Dendritic cell treated with granulocyte-macrophage colony-stimulating factor and Interleukin-4, amounts not matched to agents 40 ng/mL and 50 ng/mL, for 4 days (primary cell): ENCODE results near the gene TTLL11.

Experiments
- H3K27ac Mint-ChIP-seq: one replicate; pipeline ENCODE4 v1.8.0; 2022; ENCODE audit warnings: mild to moderate bottlenecking, mixed read lengths
- H3K27me3 Mint-ChIP-seq: one replicate; pipeline ENCODE4 v1.8.0; 2022; ENCODE audit warnings: mild to moderate bottlenecking, mixed read lengths
- H3K36me3 Mint-ChIP-seq: one replicate; pipeline ENCODE4 v1.8.0; 2022; ENCODE audit warnings: low read depth, mixed read lengths
- H3K4me1 Mint-ChIP-seq: one replicate; pipeline ENCODE4 v1.8.0; 2022; ENCODE audit warnings: low read depth, mixed read lengths
- H3K4me3 Mint-ChIP-seq: one replicate; pipeline ENCODE4 v1.8.0; 2022; ENCODE audit warnings: mild to moderate bottlenecking, moderate library complexity, mixed read lengths
- H3K9me3 Mint-ChIP-seq: one replicate; pipeline ENCODE4 v1.8.0; 2022; ENCODE audit warnings: mixed read lengths
- intact Hi-C: fragments of 100-400 bp; cut with micrococcal nuclease; formaldehyde crosslinking; loops from one replicate; pipeline ENCODE4 v1.15.0; 2022

TTLL11 gene

DNA sequence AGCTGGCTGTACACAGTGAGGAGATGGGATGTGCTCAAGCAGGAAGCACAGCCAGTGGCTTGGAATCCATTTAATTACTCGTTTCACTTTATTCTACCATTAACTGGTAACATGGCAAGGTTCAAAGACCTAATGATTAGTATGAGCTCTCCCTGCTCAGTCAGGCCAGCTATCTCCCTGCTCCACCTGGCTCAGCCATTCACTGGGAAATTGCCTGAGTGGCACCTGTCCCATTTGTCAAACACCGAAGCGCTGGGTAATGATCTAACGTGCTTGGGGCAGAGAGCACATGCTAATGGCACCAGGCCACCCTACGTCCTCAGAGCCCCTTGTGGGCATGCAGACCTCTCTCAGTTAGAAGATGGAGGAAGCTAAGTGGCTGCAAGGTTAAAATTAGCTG lies 162.2 kb downstream of the TTLL11 start:
- Mint-ChIP-seq H3K4me3 (no peak overlapping the region), H3K27ac (no peak overlapping the region), H3K36me3 (peaks cover 5% of the 10 kb centered on the region), H3K4me1 (no peaks in the 10 kb centered on the region), H3K9me3 (no peaks in the 10 kb centered on the region), H3K27me3 (peaks cover 2% of the 10 kb centered on the region)
- intact Hi-C loops = no loop called here

DNA sequence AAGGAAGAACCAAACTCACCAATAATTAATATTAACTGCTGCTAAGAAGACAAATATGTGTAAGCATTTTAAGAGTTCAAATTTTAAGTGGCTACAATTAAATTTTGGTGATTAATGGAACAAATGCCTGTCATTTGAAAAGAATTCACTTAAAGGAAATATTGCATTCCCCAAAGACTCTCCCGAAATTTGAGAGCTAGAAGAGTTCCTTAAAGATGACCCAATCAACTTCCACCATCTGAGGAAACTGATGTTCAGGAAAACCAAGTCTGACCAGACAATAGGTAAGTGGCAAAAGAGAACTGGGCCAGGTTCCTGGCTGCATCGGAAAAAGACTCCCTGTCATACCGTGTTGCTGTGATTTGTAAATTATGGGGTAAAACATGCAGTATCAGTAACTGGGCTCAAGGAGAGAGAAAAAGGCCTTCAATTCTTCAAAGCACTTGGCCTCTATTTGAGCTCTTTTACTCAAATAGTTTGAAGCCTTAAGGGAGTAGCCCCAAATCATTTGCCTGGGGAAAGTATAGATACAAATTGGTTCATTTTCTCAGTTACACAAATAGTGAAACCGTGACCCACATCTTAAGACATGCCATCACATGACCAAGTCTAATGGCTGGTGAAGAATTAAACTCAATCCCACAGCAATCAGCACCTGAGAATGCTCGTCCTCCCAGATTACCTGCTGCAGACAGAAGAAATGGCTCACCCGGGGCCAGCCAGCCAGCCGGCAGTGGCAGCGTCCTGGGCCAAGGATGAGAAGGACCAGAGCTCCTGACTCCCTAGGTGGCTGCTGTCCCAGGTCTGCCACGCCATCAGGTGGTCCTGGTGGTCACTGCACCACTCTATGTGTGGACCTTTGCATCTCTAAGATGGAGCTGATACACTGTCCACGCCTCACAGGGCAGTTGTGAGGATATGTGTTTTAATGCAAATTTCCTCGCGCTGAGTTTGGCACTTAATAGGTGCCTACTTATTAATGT lies 162.9 kb downstream of the TTLL11 start:
- H3K4me1 Mint-ChIP-seq = no peaks in the 10 kb centered on the region
- peaks cover 2% of the 10 kb centered on the region for H3K27me3 Mint-ChIP-seq
- peaks cover 5% of the 10 kb centered on the region for H3K36me3 Mint-ChIP-seq
- H3K27ac Mint-ChIP-seq = no peak overlapping the region
- no peak overlapping the region for H3K4me3 Mint-ChIP-seq
- intact Hi-C loops = no loop called here
- H3K9me3 Mint-ChIP-seq = no peaks in the 10 kb centered on the region

DNA sequence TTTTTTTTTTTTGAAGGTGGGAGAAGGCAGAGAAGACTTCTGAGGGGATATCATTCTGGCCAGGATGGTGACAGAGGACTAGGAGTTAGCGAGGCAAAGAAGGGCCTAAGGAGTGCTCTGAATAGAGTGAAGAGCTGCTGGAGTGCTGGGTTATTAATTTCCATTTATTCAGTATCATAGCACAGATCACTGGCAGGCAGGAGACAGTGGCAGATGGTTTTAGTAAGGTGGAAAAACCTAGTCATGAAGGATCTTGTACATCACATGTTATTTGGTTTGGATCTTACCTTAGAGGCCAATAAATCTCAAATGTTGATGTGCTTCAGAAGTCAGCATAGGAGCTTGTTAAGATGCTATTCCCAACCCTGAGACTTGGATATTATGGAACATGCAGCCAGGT lies 165.5 kb downstream of the TTLL11 start:
- no peak overlapping the region for H3K27ac Mint-ChIP-seq
- H3K9me3 Mint-ChIP-seq = no peaks in the 10 kb centered on the region
- H3K4me3 Mint-ChIP-seq = no peak overlapping the region
- no peaks in the 10 kb centered on the region for H3K4me1 Mint-ChIP-seq
- H3K36me3 Mint-ChIP-seq = peaks cover 5% of the 10 kb centered on the region
- intact Hi-C loops = no loop called here
- H3K27me3 Mint-ChIP-seq = no peaks in the 10 kb centered on the region

DNA sequence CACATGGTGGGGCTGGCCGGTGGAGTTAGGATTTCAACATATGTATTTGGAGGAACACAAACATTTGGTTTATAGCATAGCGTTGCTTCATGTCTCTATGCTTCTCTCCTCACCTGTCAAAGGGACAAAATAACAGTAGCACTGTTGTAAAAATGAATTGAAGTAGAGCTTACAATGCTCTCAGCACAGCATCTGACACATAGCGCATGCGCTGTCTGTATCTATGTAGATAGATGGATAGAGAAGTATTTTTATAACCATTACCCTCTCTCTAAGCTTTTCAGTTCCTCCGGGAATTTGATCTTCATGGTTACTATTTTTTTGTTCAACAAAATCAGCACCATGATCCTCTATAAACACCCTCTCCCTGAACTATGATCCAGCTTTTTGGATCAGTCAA lies 166.0 kb downstream of the TTLL11 start:
- no peaks in the 10 kb centered on the region for H3K4me1 Mint-ChIP-seq
- no peaks in the 10 kb centered on the region for H3K27me3 Mint-ChIP-seq
- no peak overlapping the region for H3K27ac Mint-ChIP-seq
- no peaks in the 10 kb centered on the region for H3K9me3 Mint-ChIP-seq
- peaks cover 5% of the 10 kb centered on the region for H3K36me3 Mint-ChIP-seq
- no peak overlapping the region for H3K4me3 Mint-ChIP-seq
- intact Hi-C loops = no loop called here

DNA sequence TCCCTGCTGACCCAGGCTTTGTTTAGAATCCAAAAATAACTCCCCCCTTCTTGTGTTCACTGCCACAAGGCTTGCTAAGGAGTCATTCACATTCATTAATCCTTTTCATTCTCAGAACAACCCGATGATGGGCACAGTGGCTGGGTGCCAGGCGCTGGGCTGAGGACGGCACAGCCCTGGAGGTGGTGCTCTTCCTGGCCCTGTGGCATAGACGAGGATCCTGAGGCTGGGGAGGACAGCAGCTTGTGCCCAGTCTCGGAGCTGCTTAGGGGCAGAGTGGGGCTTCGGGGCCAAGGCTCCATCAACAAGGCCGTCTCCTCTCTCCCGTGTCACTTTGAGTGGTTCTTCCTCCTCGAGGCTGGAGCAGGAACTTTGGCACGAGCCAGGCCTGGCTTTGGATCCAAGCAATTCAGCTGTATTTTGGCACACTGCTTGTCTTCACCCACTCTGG lies 166.7 kb downstream of the TTLL11 start:
- Mint-ChIP-seq H3K36me3 (peaks cover 5% of the 10 kb centered on the region), H3K4me1 (no peaks in the 10 kb centered on the region), H3K27me3 (no peaks in the 10 kb centered on the region), H3K9me3 (no peaks in the 10 kb centered on the region), H3K4me3 (no peak overlapping the region), H3K27ac (no peak overlapping the region)
- intact Hi-C loops = no loop called here

DNA sequence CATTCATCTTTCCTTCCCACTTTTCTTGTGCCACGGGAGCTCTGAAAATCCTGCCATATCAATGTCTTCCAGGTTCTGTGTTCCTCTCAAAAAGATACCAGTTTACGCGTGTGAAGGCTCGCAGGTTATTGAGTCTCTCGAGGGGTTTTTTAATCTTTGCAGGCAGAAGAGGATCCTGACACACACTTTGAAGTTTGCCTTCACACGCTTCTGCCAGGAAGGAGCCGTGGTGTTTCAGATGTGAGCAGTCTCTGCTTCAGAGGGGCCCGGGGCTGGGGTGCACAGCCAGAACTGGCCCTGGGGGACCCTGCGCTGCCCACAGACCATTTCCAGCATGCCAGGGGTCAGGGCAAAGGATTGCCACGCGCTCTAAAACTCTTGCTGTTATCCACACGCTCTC lies 167.2 kb downstream of the TTLL11 start:
- H3K4me1 Mint-ChIP-seq = no peaks in the 10 kb centered on the region
- H3K27ac Mint-ChIP-seq = no peak overlapping the region

DNA sequence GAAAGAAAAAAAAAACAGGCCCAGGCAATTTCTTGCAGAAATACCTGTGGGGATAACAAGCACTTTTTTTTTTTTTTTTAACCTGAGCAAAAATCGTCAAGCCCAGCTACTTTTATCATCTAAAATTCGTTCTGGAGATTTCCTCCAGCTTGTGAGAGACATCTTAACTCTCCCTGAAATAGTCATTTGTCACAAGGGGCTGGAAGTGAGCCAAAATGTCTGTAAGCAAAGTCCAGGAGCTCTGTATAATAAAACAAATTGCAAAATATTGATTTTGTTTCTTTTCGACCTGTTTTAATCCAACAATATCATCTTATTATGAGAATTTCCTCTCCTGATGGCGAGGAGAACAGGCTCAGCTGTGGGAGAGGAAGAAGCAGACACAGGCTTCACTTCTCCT lies 168.4 kb downstream of the TTLL11 start:
- no peak overlapping the region for H3K27ac Mint-ChIP-seq
- intact Hi-C loops = no loop called here

More for the DNA sequence above, 167.2 kb downstream of the TTLL11 start:
- intact Hi-C loops = no loop called here
- Mint-ChIP-seq H3K9me3 (no peaks in the 10 kb centered on the region), H3K4me3 (no peak overlapping the region), H3K36me3 (peaks cover 5% of the 10 kb centered on the region), H3K27me3 (no peaks in the 10 kb centered on the region)

DNA sequence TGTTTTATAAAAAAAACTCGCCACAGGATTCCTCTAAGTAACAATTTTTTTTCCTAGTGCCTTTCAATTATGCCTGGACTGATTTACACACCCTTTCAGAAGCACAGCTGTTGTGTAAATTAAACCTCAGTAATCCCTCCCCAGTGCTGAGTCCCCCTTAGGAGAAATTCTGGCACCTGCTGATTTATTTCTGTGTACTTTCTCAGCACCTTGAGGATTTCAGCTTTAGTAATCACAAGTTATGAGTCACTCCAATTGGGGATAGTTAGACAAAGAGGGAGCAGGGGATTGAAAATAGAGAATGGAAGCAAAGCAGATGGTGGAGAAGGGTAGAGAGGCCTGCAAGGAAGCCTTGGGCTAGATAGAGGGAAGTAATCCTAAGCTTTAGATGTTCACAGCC lies 171.7 kb downstream of the TTLL11 start:
- Mint-ChIP-seq H3K9me3 (no peaks in the 10 kb centered on the region), H3K4me3 (no peak overlapping the region), H3K36me3 (peaks cover 5% of the 10 kb centered on the region), H3K4me1 (no peaks in the 10 kb centered on the region), H3K27me3 (no peaks in the 10 kb centered on the region), H3K27ac (no peak overlapping the region)
- intact Hi-C loops = no loop called here

More for the DNA sequence above, 168.4 kb downstream of the TTLL11 start:
- Mint-ChIP-seq H3K36me3 (peaks cover 5% of the 10 kb centered on the region), H3K27me3 (no peaks in the 10 kb centered on the region), H3K9me3 (no peaks in the 10 kb centered on the region), H3K4me3 (no peak overlapping the region), H3K4me1 (no peaks in the 10 kb centered on the region)

DNA sequence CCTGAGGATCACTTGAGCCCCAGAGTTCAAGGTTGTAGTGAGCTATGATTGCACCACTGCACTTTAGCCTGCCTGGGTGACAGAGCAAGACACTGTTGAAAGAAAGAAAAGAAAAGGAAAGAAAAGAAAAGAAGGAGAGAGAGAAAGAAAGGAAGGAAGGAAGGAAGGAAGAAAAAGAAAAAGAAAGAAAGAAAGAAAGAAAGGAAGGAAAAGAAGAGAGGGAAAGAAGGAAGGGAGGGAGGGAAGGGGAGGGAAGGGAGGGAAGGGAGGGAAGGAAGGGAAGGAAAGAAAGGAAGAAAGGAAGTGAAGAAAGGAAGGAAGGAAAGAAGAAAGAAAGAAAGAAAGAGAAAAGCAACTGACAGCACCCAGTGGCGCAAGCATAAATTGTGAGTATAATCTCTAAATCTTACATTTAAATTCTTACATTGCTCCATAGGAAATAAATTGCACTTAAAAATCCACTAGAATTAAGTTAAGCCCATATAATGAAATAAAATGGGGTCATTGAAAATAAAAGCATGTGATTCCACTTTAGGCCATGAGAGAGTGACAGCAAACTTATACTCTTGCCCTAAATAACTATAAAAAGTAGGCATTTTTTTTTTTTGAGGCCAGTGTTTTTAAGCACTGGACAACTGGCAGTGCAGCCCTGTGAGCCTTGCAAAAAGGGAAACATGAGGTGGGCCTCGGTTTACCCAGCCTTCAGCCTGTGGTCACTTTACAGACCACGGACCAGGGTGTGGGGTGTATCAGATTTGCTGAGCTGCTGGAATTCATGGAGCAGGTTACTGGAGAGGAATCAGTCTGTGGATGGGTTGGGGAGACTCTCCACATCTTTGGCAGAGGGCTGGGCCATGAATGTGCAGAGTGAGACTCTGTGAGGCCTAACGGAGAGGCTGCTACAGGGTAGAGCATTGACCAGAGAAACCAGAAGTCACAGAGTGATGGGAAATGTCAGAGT lies 175.5 kb downstream of the TTLL11 start:
- Mint-ChIP-seq H3K4me3 (no peak overlapping the region), H3K36me3 (no peaks in the 10 kb centered on the region), H3K4me1 (peaks cover 6% of the 10 kb centered on the region), H3K9me3 (no peaks in the 10 kb centered on the region), H3K27ac (no peak overlapping the region), H3K27me3 (no peaks in the 10 kb centered on the region)
- intact Hi-C loops = no loop called here

DNA sequence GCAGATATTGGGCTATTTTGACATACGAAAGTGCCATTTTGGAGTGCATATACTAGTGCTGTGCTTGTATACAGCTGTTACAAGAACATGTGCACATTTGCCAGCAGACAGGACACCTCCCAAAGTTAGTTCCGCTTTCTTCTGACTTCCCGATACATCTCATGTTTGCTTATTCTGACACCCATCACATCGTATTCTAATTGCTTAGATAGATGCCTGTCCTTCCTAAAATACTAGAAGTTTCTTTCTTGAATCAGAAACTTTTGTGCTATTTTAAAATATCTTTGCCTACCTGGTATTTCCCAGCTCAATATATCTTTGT lies 177.8 kb downstream of the TTLL11 start:
- Mint-ChIP-seq H3K4me1 (peaks cover 16% of the 10 kb centered on the region), H3K36me3 (no peaks in the 10 kb centered on the region), H3K9me3 (no peaks in the 10 kb centered on the region), H3K4me3 (no peak overlapping the region), H3K27ac (no peak overlapping the region), H3K27me3 (no peaks in the 10 kb centered on the region)
- intact Hi-C loops = no loop called here

DNA sequence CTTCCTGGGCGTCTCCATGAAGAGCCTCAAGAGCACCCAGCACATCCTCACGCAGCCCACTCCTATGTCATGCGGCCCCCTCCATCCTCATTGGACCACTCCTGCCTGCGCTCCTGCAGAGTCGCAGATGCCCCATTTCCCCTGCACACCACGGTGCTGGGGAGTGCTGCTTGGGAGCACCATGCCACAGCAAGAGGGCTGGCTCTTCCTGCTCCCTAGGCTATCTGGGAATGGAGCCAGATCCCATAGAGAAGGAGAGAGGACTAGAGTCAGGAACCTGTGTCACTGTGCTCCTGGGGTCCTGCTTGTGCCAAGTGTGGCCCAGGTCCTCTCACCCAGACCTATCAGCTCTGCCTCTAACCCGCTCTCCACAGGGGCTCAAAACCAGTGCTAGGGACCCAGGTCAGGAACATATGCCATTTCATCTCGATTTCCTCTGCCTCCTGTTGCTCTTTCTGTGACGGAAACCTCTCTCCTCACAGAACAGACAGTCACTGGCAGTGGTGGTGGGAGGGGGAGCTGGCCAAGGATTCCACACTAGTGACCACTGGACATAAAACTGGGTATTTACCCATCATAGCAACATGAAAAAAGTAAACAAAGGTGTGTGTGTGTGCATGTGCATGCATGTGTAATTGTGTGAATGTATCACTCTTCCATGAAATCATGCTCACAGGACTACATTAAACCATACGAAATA lies 178.4 kb downstream of the TTLL11 start:
- no peaks in the 10 kb centered on the region for H3K36me3 Mint-ChIP-seq
- no peak overlapping the region for H3K4me3 Mint-ChIP-seq
- no peaks in the 10 kb centered on the region for H3K9me3 Mint-ChIP-seq
- H3K4me1 Mint-ChIP-seq = peaks cover 21% of the 10 kb centered on the region
- H3K27me3 Mint-ChIP-seq = peaks cover under 1% of the 10 kb centered on the region
- intact Hi-C loops = no loop called here
- H3K27ac Mint-ChIP-seq = no peak overlapping the region

DNA sequence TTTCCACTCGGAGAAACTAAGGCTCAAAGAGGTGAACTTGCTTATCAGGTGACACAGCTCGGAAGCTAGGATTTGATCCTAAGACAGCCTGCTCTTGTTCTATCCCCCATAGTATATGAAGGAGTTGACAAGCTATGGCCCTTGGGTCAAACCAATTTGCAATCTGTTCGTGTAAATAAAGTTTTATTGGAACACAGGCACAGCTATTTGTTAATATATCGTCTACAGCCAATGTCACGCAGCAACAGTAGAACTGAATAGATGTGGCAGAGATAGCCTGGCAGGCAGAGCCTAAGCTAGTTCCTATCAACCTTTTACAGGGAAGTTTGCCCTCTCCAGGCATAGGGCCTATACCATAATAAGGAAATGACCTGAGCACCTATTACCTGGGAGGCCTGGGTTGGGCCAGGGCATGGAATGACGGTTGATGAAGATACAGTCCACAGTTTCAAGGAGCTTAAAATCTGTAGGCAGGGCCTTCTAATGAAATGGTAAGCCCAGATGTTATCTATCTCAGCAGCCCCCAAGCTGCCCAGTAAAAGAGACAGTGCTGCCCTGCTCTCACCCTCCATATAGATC lies 179.0 kb downstream of the TTLL11 start:
- Mint-ChIP-seq H3K27ac (no peak overlapping the region), H3K9me3 (no peaks in the 10 kb centered on the region), H3K27me3 (peaks cover 5% of the 10 kb centered on the region), H3K4me3 (no peak overlapping the region), H3K4me1 (peaks cover 25% of the 10 kb centered on the region), H3K36me3 (no peaks in the 10 kb centered on the region)
- intact Hi-C loops = no loop called here

DNA sequence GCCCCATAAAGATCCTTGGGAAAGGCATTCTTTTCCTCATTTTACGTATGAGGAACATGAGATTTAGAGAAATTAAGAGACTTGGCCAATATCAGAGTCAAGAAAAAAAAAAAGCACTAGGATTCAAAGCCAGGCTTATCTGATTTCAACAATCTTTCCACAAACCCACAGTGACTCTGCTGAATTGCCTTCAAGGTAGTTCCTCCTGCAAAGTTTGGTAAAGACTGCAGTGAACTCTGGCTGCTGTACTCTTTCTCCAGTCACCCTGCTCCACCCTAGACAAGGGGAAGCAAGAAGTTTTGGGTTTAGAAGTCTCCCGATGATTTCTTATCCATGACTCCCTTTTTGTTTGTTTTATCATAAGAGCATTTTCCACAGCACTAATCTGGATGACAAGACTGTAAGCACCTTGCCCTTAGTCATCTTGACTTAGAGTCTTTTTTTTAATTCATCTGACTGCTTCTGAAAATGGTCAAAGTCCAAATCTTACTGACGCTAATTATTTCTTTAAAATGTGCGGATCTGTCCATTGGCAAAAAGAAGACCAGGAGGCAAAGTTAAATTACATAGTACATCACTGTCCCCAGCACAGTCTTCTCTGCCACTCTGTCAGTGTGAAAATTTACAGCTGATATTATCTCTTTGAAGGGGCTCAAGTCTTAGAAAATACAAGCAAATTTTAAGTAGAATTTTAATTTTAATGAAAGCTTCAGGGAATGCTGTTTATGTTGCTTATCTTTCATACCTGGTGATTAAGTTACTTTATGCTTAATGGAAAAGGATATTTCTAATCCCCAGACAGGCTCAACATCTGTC lies 180.1 kb downstream of the TTLL11 start:
- Mint-ChIP-seq H3K4me1 (peaks cover 25% of the 10 kb centered on the region), H3K27me3 (peaks cover 7% of the 10 kb centered on the region), H3K9me3 (no peaks in the 10 kb centered on the region), H3K36me3 (no peaks in the 10 kb centered on the region), H3K4me3 (no peak overlapping the region), H3K27ac (no peak overlapping the region)
- intact Hi-C loops = no loop called here
